Measurements from ENCODE around the gene LYPD4.

The LYPD4 gene

DNA sequence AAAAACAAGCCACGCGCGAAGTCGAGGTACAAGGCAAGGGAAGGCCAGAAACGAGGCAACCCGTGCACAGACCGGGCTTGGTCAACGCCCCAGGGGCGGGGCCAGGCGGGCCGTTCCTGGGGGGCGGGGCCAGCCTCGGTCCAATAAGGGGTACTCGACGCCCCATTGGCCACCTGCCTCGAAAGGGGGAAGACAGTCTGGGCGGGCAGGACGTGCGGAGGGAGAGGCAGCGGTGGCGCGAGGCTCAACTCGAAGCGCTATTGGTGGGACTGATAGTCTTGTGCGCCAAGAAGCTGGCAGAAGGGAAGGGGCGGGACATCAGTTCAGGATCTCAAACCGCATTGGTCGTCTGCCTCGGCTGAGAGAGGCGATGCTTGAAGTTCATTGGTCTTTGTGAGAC, at the start of gene LYPD4:
Gene LYPD4, minus strand, starts transcription at position 83 of the 400 bp plus-strand sequence. CDS start 5,398 bp downstream, outside the sequence.
- peaks cover 9% of the 10 kb centered on the region for H3K27me3 Mint-ChIP-seq (ENCODE audit: low read depth)
- H3K4me1 Mint-ChIP-seq (ENCODE audit: low read depth), result no peaks in the 10 kb centered on the region
- no peak within 1 kb of the TSS for H3K4me3 Mint-ChIP-seq
- DNase-seq (ENCODE audit: low spot score), result no peak
- H3K9me3 Mint-ChIP-seq, result no peaks in the 10 kb centered on the region
- H3K27ac Mint-ChIP-seq, result peak within 1 kb of the TSS; percentile 11
- no peaks in the 10 kb centered on the region for H3K36me3 Mint-ChIP-seq (ENCODE audit: low read depth)

DNA sequence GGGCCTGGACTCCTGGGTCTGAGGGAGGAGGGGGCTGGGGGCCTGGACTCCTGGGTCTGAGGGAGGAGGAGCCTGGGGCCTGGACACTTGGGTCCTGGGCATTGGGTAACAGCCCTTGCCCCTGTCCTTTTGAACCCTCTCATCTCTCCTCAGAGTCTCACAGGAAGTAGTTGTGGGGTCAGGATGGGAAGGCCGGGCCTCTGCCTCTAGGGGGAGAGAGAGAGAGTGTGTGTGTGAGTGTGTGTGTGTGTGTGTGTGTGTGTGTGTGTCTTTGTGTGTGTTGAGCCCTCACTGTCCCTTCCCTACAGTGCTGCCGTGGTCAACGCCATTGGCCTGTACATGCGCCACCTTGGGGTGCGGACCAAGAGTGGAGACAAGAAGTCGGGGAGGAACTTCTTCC, 49.4 kb upstream of the LYPD4 start:
- Mint-ChIP-seq H3K27ac (peak overlapping the region; percentile 77), H3K27me3 (ENCODE audit: low read depth) (no peaks in the 10 kb centered on the region), H3K4me1 (ENCODE audit: low read depth) (peaks cover 23% of the 10 kb centered on the region), H3K36me3 (ENCODE audit: low read depth) (peaks cover 55% of the 10 kb centered on the region), H3K4me3 (no peak overlapping the region), H3K9me3 (no peaks in the 10 kb centered on the region)
- no peak for DNase-seq (ENCODE audit: low spot score)

DNA sequence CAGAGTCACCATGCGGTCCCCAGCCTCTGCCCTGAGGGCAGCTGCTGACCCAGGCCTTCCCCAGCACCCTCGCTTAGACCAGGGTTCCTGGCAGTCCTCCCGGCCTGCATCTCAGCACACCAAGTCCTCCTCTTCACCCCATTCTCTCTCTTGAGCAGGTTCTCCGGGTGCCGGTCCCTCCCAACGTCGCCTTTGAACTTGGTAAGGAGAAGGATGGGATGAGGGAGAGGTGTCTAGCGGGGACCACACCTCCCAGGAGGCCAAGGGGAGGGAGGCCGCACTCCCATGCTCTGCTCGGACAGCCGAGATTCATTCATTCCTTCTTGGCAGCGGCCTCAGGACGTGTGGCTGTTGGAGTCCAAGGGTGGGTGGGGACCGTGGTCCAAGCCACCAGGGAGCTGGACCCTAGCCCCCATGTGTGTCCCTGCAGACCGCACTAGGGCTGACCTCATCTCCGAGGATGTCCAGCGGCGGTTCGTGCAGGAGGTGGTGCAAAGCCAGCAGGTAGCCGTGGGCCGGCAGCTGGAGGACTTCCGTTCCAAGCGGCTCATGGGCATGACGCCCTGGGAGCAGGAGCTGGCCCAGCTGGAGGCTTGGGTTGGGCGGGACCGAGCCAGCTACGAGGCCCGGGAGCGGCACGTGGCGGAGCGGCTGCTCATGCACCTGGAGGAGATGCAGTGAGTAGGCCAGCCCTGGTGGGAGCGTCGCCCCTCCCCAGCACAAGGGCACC, 47.9 kb upstream of the LYPD4 start:
- no peak overlapping the region for H3K27ac Mint-ChIP-seq

GRCh38 chr19:41890936-41891335, 46.5 kb upstream of the LYPD4 start:
- no peak for DNase-seq (ENCODE audit: low spot score)
- no peak overlapping the region for H3K27ac Mint-ChIP-seq
- H3K27me3 Mint-ChIP-seq (ENCODE audit: low read depth), result no peaks in the 10 kb centered on the region
- peaks cover 48% of the 10 kb centered on the region for H3K4me1 Mint-ChIP-seq (ENCODE audit: low read depth)
- peaks cover 61% of the 10 kb centered on the region for H3K36me3 Mint-ChIP-seq (ENCODE audit: low read depth)
- H3K9me3 Mint-ChIP-seq, result no peaks in the 10 kb centered on the region
- no peak overlapping the region for H3K4me3 Mint-ChIP-seq

More for the DNA sequence above, 47.9 kb upstream of the LYPD4 start:
- H3K9me3 Mint-ChIP-seq, result no peaks in the 10 kb centered on the region
- no peak for DNase-seq (ENCODE audit: low spot score)
- H3K27me3 Mint-ChIP-seq (ENCODE audit: low read depth), result no peaks in the 10 kb centered on the region
- no peak overlapping the region for H3K4me3 Mint-ChIP-seq
- peaks cover 51% of the 10 kb centered on the region for H3K36me3 Mint-ChIP-seq (ENCODE audit: low read depth)
- H3K4me1 Mint-ChIP-seq (ENCODE audit: low read depth), result peaks cover 34% of the 10 kb centered on the region

DNA sequence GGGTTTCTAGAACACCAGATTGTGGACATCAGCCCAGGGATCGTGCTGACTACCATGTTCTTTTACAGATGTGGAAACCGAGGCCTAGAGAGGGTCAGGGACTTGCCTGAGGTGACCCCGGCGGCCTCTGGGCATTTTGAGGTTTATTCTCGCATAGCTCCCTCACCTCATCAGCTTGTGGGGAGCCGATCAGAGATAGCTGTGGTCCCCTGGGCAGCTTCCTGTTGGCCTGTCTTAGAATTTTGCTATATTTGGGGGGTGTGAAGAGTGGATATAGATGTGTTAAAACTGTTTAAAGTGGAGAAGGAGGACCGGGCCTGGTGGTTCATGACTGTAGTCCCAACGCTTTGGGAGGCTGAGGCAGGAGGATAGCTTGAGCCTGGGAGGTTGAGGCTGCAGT, 45.4 kb upstream of the LYPD4 start:
- H3K27ac Mint-ChIP-seq, result peak overlapping the region; percentile 50
- H3K4me1 Mint-ChIP-seq (ENCODE audit: low read depth), result peaks cover 46% of the 10 kb centered on the region
- peak overlapping the region; percentile 2 for H3K4me3 Mint-ChIP-seq
- no peaks in the 10 kb centered on the region for H3K27me3 Mint-ChIP-seq (ENCODE audit: low read depth)
- DNase-seq (ENCODE audit: low spot score), result no peak
- H3K9me3 Mint-ChIP-seq, result no peaks in the 10 kb centered on the region
- H3K36me3 Mint-ChIP-seq (ENCODE audit: low read depth), result peaks cover 61% of the 10 kb centered on the region

DNA sequence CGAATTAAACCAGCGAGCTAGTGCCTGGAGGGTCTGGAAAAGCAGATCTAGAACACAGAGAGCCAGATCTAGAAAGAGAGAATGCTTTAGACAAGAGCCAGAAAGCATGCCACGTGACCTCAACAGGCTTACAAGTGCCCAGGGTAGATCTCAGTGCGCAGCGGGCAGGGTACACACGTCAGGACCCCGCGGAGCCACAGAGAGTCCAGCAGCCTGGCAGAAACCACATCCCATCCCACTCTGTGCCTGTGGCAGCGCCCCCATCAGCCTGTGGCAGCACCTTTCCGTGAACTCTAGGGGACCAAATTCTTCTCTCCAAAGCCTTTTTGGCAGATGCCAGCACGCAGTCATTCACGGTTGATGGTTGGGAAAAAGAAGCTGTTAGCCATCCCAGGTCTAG, 44.4 kb upstream of the LYPD4 start:
- Mint-ChIP-seq H3K36me3 (ENCODE audit: low read depth) (peaks cover 69% of the 10 kb centered on the region), H3K4me3 (peak overlapping the region; percentile 89), H3K27me3 (ENCODE audit: low read depth) (no peaks in the 10 kb centered on the region), H3K4me1 (ENCODE audit: low read depth) (peaks cover 47% of the 10 kb centered on the region), H3K27ac (peak overlapping the region; percentile 92), H3K9me3 (no peaks in the 10 kb centered on the region)
- DNase-seq (ENCODE audit: low spot score), result no peak

- peaks cover 47% of the 10 kb centered on the region for H3K4me1 Mint-ChIP-seq (ENCODE audit: low read depth)
- peak overlapping the region; percentile 92 for H3K27ac Mint-ChIP-seq
- peaks cover 69% of the 10 kb centered on the region for H3K36me3 Mint-ChIP-seq (ENCODE audit: low read depth)
- peak overlapping the region; percentile 89 for H3K4me3 Mint-ChIP-seq
- no peaks in the 10 kb centered on the region for H3K27me3 Mint-ChIP-seq (ENCODE audit: low read depth)
- DNase-seq (ENCODE audit: low spot score), result peak; percentile 85
- no peaks in the 10 kb centered on the region for H3K9me3 Mint-ChIP-seq
Measured at GRCh38 chr19:41887711-41888382, 43.4 kb upstream of the LYPD4 start.

DNA sequence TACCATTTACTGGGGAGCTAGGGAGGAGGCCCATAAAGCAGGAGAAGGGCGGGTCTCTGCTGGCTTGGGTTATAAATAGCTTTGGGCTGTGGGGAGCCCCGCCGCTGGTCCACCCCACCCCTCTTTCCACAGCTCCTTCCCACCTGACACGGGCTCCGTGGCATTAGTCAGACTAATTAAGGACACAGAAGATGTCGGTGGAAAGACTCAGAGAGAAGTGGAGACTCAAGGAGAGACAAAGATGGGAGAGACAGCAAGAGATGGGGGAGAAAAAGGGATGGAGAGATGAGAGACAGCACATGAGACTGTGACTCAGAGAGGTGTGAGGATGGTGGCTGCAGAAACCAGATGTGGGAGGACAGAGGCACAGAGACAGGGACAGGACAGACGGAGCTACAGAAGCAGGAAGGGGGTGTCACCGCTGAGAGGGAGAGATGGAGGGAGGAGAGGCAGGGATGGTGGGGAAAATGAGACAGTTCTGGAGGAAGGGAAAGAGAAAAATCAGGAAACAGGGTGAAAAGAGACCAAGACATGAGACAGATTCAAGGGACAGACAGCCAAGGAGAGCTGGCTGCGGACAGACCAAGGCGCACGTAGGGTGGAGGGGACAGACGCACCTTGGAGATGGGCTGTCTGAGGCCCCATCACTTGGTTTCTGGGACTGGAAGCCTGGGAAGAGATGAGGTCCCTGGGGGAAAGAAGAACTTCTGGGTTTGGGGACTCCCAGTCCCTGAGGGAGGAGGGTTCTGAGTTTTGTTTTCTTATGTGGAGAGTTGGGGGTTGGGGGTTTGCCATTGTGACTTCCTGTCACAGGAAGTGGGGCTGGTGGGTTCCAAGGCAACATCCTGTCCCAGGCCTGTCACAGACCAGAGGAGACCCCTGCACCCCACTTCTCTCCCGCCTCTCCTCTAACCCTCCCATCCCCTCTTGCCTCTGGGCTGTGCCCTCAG, 42.6 kb upstream of the LYPD4 start:
- Mint-ChIP-seq H3K4me1 (ENCODE audit: low read depth) (peaks cover 53% of the 10 kb centered on the region), H3K9me3 (no peaks in the 10 kb centered on the region), H3K4me3 (peak overlapping the region; percentile 89), H3K36me3 (ENCODE audit: low read depth) (peaks cover 72% of the 10 kb centered on the region), H3K27ac (peak overlapping the region; percentile 92), H3K27me3 (ENCODE audit: low read depth) (no peaks in the 10 kb centered on the region)
- DNase-seq (ENCODE audit: low spot score), result peak; percentile 73

DNA sequence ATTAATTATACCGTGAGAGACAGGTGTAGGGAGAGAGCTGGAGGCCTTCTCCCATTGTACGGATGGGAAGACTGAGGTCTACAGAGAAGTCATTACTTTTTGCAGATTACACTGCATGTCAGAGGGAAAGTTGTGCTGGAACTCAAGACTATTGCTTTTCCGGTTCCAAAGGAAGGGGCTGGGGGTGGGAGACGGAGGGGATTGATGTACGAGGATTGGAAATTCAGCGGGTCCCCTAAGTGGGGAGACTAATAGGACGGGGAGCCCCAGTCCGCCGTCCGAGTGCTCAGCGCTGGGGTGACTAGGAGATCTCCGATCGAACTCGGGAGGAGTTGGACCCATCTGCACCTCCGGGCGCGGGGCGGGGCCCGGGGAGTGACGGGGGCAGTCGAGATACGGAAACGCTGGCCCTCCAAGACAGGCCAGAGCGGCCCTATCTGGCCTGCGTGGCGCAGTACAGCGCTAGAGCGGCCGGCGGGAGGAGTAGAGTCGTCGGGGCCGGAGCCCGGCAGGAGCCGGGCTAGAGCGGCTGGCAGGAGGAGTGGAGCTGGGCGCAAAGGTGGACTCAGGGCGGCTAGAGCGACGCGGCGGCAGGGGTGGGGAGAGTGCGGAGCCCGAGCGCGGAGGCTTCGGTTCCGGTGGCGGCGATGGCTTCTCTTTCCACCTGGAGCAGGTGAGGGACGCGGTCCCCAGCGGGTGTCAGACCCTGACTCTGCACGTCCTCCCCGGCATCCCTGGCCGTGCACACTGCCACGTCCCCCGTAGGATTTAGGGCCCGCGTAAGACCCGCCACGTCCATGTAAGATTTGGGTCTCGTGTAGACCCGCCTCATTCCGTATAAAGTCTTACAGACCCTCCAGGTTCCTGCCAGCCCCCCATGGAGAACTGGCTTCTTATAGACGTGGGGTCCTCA, 39.6 kb upstream of the LYPD4 start:
- Mint-ChIP-seq H3K27me3 (ENCODE audit: low read depth) (no peaks in the 10 kb centered on the region), H3K9me3 (no peaks in the 10 kb centered on the region), H3K4me3 (peak overlapping the region; percentile 89), H3K4me1 (ENCODE audit: low read depth) (peaks cover 53% of the 10 kb centered on the region), H3K36me3 (ENCODE audit: low read depth) (peaks cover 51% of the 10 kb centered on the region), H3K27ac (peak overlapping the region; percentile 90)
- peak; percentile 93 for DNase-seq (ENCODE audit: low spot score)

GRCh38 chr19:41883463-41883820, 39.0 kb upstream of the LYPD4 start:
- Mint-ChIP-seq H3K4me3 (peak overlapping the region; percentile 89), H3K27me3 (ENCODE audit: low read depth) (no peaks in the 10 kb centered on the region), H3K27ac (peak overlapping the region; percentile 90), H3K9me3 (no peaks in the 10 kb centered on the region), H3K36me3 (ENCODE audit: low read depth) (peaks cover 47% of the 10 kb centered on the region), H3K4me1 (ENCODE audit: low read depth) (peaks cover 49% of the 10 kb centered on the region)
- DNase-seq (ENCODE audit: low spot score), result no peak

- Mint-ChIP-seq H3K27me3 (ENCODE audit: low read depth) (no peaks in the 10 kb centered on the region), H3K4me1 (ENCODE audit: low read depth) (peaks cover 42% of the 10 kb centered on the region), H3K27ac (peak within 1 kb of the TSS; percentile 97), H3K4me3 (peak within 1 kb of the TSS; percentile 98), H3K9me3 (no peaks in the 10 kb centered on the region), H3K36me3 (ENCODE audit: low read depth) (peaks cover 41% of the 10 kb centered on the region)
- DNase-seq (ENCODE audit: low spot score), result peak; percentile 65
Measured at GRCh38 chr19:41882568-41883462, 38.3 kb upstream of the LYPD4 start, which contains the start of gene ARHGEF1. ARHGEF1 (plus strand) TSS chr19:41883184; CDS start chr19:41888083, 4,899 bp downstream.

DNA sequence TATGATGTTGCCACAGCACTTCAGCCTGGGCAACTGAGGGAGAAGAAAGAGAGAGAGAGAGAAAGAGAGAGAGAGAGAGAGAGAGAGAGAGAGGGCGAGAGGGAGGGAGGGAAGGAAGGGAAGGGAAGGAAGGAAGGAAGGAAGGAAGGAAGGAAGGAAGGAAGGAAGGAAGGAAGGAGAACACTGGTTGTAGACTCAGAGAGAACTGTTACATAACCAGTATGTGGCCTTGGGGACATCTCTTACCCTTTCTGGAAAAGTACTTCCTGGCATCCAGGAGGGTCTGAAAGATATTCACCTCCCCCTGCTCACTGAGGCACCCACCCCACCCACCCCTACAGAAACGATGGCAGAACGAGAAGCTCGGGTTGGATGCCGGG, 35.8 kb upstream of the LYPD4 start:
- no peak for DNase-seq (ENCODE audit: low spot score)
- H3K4me3 Mint-ChIP-seq, result peak overlapping the region; percentile 40
- H3K36me3 Mint-ChIP-seq (ENCODE audit: low read depth), result peaks cover 20% of the 10 kb centered on the region
- peak overlapping the region; percentile 76 for H3K27ac Mint-ChIP-seq
- no peaks in the 10 kb centered on the region for H3K27me3 Mint-ChIP-seq (ENCODE audit: low read depth)
- H3K4me1 Mint-ChIP-seq (ENCODE audit: low read depth), result peaks cover 48% of the 10 kb centered on the region
- no peaks in the 10 kb centered on the region for H3K9me3 Mint-ChIP-seq
